NCI-H446 treated with DMSO at 0.1 percent for 48 hours (cell line): ENCODE results near the gene RGS10.
A peak's percentile ranks its signal among the peaks of the same experiment; 100 is the strongest.
"Not testable (repeated sequence)": the region's sequence is repeated elsewhere in the genome, so short reads cannot be mapped to it uniquely, and the experiment has no call there.

Experiments
- DNase-seq: peaks from one replicate; lab custom pipeline; 2025; lab: John Stamatoyannopoulos, UW

RGS10 gene

DNA sequence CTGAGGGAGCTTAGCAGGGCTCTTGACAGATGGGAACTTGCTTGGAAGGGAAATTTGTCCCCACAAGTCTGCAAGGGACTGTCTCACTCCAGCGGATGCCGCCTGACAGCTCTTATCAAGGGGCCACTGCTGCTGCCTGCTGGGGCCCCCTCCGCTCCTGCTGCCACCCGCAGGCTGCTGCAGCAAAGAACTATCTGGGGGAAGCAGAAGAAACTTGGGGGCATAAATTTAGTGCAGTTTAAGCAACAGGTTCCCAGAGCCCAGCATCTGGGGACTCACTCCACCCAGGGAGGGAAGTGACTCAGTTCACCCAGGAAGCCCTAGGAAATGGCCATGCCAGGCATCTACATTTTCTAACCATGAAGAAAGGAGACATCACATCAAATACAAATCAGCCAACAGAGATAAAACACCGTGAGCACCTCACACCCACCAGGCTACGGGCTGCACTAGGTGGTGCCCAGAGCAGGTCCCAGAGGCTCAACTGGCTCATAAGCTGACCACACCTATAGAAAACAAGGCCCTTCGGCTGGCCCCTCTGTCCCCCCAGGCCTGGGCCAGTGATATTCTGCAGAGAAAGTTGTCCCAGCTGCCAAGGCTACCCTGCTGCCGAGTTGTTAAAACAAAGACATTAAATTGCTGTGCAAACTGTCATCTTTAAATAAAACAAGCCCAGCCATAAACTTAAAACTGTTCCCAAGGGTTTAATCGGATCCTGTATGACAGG is 3.7 kb downstream of the RGS10 start:
- no peak for DNase-seq

DNA sequence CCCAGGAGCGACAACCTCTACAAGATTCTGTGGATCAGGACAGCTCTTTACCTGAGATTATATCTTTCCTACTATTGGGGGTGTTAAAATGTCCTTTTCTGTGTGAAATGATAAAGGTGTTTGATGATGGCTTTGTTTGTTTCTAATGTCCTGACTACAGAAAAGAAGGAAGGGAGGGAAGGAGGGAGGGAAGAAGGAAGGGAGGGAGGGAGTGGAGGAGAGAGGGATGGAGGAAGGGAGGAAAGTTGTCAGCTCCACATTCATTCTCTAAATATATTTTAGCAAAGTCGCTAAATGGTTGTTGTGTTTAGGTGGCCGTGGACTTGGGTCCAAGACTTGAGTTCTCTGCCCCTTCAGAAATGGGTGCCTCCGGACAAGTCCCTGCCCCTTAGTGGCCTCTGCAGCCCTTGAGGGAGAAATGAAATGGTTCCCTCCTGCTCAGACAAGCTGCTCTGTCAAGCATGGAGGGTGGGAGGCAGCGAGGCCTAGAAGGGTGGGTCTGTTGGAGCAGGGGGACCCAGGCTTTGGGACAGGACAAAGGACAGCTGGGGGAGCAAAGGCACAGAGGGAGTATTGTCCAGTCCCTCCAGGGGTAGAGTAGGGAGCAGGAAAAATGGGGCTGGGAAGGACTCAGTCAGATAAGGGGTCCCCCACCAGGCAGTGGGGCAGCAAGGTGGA is 4.4 kb downstream of the RGS10 start:
- no peak for DNase-seq

DNA sequence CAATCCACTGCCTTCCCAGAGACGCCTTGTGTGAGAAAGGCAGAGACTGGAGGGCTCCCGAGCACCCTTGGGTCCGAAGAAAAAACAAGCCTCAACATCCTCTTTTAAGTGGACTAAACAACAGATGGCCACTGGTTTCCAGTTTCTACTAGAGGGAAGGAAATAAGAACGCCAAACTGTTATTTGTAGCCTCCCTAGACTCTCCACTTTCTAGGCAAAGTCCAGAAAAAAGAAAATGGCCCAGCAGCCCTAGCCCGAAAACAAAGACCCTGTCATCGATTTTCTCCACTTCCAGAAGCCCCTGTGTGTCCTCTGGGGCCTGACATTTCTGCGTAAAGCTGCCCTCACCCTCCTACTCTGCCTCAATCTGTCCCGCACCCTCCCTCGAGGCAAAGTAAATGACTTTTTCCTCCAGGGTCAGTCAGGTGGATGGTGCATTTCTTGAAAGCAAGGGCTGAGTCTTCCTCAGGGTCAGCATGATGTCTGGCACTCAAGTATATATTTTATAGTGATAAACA is 6.0 kb downstream of the RGS10 start:
- no peak for DNase-seq

- no peak for DNase-seq
These were observed 6.5 kb downstream of the RGS10 start for GRCh38 chr10:119535837-119536507.

DNA sequence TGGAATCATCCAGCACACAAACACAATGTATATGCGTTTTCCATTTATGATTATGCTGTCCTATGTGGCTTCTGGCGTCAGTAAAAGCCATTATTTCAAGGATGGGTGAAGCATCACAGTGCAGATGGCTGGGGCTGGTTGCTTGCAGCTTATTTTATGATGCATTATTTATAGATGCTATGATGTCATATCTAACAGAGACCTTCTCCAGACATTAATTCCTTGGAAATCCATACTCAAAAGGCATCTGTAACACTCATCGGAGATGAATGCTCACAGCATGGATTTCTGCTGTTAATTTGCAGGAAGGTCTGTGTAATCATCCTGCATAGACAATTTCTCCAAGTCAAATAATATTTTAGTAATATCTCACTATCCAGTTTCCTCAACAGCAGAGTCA is 7.2 kb downstream of the RGS10 start:
- no peak for DNase-seq

DNA sequence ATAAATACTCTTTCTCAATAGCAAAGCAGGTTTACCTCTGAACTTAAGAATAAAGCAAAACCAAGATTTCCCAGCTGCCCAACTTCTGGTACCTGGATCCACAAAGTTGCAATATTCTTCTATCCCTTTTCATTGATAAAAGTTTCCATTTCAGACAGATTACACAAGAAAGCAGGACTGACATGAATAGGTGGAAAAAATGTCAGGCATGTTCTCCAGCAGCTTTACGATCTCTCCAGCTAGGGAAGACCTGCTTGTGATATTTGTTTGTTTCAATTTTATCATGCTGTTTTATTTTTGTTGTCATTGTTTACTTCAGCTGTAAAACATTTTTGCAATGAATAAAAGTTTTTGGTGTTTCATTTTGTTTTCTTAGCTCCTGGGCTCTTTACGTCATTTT is 9.0 kb downstream of the RGS10 start:
- DNase-seq: no peak

DNA sequence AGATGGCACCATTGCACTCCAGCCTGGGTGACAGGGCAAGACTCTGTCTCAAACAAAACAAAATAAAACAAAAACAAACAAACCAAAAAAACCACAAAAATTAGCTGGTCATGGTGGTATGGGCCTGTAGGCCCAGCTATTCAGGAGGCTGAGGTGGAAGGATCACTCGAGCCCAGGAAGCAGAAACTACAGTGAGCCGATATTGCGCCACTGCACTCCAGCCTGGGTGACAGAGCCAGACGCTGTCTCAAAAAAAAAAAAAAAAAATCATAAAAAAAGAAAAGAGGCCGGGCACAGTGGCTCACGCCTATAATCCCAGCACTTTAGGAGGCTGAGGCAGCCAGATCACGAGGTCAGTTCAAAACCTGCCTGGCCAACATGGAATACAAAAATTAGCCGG is 9.7 kb downstream of the RGS10 start:
- DNase-seq: not testable (repeated sequence)

GRCh38 chr10:119532251-119532650 is 10.3 kb downstream of the RGS10 start:
- DNase-seq: not testable (repeated sequence)

DNA sequence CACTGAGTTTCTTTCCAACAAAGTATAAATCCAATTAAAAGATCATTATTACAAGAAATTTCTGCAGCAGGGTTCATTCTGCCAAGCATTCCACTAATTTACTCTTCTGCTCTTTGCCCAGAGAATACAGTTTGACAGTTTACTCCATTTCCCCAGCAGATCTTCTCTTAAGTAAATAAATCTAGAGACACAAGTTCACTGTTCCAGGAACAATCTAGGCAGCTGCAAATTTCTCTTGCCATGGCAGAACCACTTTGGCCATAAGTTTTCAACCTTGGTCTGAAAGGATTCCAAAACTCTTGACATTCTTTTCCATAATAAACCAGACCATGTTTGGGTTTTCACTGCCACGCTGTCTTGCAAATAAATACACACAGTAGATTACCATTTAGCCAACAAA is 11.5 kb downstream of the RGS10 start:
- DNase-seq: no peak

GRCh38 chr10:119528663-119529237 is 13.8 kb downstream of the RGS10 start:
- peak; percentile 34 for DNase-seq

- peak; percentile 36 for DNase-seq
These were observed 15.6 kb downstream of the RGS10 start for GRCh38 chr10:119526621-119527592.

DNA sequence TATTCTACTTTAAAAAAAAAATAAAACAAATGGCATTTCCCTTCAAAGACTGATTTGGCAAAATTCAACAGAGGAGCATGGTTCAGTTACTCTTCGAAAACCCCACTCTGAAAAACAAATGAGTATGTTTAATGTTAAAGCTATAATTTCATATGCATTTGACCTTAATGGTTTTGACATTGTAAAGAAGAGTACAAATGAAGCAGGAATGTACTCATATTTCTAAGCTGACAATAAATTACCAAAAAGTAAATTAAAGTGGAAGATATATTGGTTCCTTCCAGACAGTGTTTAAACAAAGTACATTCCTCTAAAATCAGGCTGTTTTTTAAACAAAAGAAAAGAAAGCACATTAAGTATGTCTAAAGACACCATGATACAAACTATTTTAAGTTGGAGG is 16.4 kb downstream of the RGS10 start:
- no peak for DNase-seq

DNA sequence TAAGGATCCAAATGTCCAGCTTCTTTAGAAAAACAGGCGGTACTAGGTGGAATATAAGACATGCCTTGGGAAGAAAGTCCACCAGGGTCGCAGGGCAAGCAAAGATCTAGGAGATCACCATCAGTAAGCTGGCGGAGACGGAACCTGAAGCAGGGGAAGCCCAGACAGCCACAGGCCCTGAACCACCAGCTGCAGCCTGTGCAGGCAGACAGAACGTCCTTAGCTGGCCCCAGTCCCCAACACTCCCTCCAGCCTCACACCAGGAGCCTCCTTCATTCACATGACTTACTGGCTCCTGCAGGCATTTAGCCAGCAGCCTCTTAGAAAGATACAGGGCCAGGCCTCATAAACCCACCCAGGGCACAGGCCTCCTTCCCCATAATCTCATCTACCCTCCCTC is 17.4 kb downstream of the RGS10 start:
- DNase-seq: no peak

- DNase-seq: no peak
These were observed 17.8 kb downstream of the RGS10 start for GRCh38 chr10:119524720-119525070.

GRCh38 chr10:119523895-119524719 is 18.4 kb downstream of the RGS10 start:
- DNase-seq: no peak

DNA sequence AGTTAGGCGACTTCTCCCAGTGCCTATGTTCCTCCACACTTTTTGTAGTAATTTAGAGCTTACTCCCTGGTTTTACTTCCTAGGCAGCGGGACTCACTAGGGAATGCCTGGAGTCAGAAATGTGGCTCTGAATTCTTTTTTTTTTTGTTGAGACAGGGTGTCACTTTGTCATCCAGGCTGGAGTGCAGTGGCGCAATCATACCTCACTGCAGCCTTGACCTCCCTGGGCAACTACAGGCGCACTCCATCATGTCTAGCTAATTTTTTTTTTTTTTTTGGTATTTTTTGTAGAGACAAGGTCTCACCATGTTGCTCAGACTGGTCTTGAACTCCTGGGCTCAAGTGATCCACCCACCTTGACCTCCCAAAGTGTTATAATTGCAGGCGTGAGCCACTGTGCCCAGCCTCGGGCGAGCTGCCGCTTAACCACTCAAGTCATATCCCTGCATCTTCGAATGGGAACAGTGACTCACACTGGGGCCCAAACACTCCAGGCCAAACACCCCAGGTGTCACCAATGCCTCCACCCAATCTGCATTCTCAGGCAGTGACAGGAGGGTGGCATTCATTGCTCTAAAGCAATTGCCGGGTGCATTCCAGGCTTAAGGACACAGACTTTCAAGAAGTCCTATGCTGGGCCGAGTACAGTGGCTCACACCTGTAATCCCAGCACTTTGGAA is 19.6 kb downstream of the RGS10 start:
- no peak for DNase-seq

DNA sequence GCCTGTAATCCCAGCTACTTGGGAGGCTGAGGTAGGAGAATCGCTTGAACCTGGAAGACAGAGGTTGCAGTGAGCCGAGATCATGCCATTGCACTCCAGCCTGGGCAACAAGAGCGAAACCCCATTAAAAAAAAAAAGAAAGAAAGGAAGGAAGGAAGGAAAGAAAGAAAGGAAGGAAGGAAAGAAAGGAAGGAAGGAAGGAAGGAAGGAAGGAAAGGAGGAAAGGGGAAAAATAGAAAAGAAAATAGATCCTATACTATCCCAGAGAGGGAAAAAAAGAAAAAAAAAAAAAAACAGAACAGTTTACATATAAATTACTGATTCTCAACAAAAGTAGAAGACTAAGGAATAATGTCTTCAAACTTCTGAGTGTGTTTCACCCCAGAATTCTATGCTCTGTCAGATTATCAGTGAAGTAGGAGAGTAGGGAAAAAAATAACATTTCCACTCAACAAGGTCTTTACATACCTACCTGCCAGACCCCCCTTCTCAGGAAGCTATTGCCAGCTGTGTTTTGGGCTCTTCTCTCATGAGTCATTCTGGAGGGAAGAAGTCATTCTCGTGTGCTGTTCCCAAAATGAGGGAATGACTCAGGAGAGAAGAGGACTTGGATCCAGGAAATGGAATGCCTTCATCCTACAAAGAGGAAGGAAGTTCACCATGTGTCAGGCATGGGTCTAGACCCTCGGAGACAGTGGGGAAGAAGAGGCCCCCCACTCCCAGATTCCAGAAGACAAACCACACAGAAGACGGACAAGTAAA is 20.9 kb downstream of the RGS10 start:
- DNase-seq: no peak

DNA sequence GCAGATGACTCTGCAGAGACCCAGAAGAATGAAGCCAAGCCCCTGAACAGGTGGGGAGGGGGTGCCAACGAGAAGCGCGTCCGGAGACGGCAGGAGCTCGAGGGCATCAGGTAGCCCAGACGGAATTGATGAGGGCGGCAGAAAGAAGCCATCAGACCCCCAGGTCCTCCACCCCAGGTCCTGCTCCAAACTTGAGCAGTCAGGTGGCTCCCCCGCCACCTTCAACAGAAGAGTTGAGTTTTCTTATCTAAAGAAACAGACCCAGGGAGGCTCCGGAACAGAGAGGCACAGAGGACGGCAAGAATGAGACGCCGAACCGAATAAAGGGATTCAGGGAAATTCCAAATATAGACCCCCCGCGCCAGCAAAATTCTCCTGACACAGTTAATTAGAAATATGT is 22.2 kb downstream of the RGS10 start:
- no peak for DNase-seq

GRCh38 chr10:119518936-119519335 is 23.6 kb downstream of the RGS10 start:
- no peak for DNase-seq
